Measurements from ENCODE around the gene EPN2. TPM values are rescaled to one million over a fixed set of nuclear protein-coding genes. Genes with fewer than 3 reads are reported as not detected.

EPN2 gene
- total RNA-seq, 6 donors from 2014 or later, result 26.3 to 64.5 (median 47.9) TPM

Small RNA genes within 50 kb of the gene (small RNA-seq; reads per million reads assigned to genes)
- gene MIR1180, result 4.7 to 17.4 (median 6.4) reads per million in 4 donors

Other genes with a start within 250 kb of the EPN2 start
- gene FAM83G, start 232.6 kb upstream of the EPN2 start, total RNA-seq, result 10 to 100 TPM in 4 of 6 donors, 1 to 10 TPM in 2; 3.1 to 17.2 (median 11.2) TPM
- 10 to 100 TPM in 1 of 6 donors, 1 to 10 TPM in 5; 3.1 to 11.3 (median 4.8) TPM for gene GRAP, start 190.4 kb upstream of the EPN2 start, total RNA-seq
- 10 to 100 TPM in 1 of 6 donors, 1 to 10 TPM in 5; 2.3 to 17.2 (median 5.0) TPM for gene GRAPL, start 109.8 kb upstream of the EPN2 start, total RNA-seq
- 10 to 100 TPM; 11.7 to 52.4 (median 17.5) TPM for gene B9D1, start 125.4 kb downstream of the EPN2 start, total RNA-seq
- 10 to 100 TPM; 20.1 to 77.2 (median 37.6) TPM for gene MAPK7, start 141.1 kb downstream of the EPN2 start, total RNA-seq
- gene MFAP4, start 149.8 kb downstream of the EPN2 start, total RNA-seq, result 100 to 1,000 TPM in 4 of 6 donors, 10 to 100 TPM in 2; 24.1 to 280 (median 175) TPM
- gene RNF112, start 173.9 kb downstream of the EPN2 start, total RNA-seq, result 1 to 10 TPM in 4 of 6 donors, under 1 TPM in 2; 0.69 to 6.3 (median 2.1) TPM